Thyroid gland (tissue), 4 donors: ENCODE results near the gene HDGFL3.

Experiments
- CTCF ChIP-seq, 6 experiments: fragments of 200-600 bp in 3 of 6; fragments of 450-650 bp in 3 of 6; sonication (generic) in 3 of 6; IDR thresholded peaks; one replicate each; pipeline ENCODE4 v1.5.1; 2016 to 2019; ENCODE audit warnings: antibody characterized with exemption in 6 of 6, mild to moderate bottlenecking in 2 of 6, inconsistent platforms in 1 of 6, moderate library complexity in 1 of 6
- POLR2A ChIP-seq, 2 donors: fragments of 450-650 bp; IDR thresholded peaks; one replicate each; pipeline ENCODE4 v1.6.1; 2017; ENCODE audit warnings: antibody characterized with exemption in 2 of 2, mild to moderate bottlenecking in 2 of 2, moderate library complexity in 1 of 2

DNA sequence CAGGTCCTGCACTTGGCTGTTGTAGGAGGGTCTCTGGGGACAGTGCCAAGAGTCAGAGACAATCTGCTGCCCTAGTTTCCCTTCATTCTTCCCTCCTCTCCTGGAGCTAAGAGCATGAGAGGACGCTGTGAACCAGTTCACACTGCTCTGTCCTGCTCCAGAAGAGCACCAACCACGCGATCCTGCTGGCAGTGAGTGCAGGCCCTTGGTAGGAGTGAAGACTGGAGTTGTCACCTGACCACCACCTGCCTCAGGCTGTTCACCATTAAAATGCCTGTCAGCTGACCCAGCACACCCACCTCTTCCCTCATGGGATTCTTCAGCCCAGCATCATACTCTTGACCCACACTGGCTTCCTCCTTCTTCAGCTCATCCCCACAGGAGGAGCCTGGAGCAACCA is 97.2 kb downstream of the HDGFL3 start:
- TF ChIP-seq CTCF (IDR thresholded peaks at IDR 0.05) = no peak
- TF ChIP-seq POLR2A (IDR thresholded peaks at IDR 0.05) = no peak
